ENCODE data around the gene UPF2. TPM values are rescaled to one million over a fixed set of nuclear protein-coding genes. Genes with fewer than 3 reads are reported as not detected.

UPF2 gene
- total RNA-seq, 2 experiments from 2014 or later, result 32.7 to 33.3 TPM

DNA sequence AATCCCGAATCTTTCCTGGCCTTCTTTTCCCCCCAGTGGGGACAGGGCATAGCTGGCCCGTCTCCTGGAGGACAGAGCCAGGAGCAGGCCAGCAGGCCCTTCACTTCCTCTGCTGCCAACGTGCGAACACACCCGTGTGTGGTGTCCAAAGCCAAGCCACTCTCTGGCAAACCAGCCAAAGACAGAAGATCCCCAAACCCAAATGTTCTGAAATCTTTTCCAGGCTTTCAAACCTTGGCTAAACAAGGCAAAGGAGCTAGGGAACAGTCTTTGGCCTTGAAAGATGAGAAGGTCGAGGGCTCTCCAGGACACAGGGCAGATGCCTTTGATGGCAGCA lies 156.5 kb downstream of the UPF2 start:
- Mint-ChIP-seq H3K36me3 (ENCODE audit: low read depth) (no peaks in the 10 kb centered on the region), H3K27me3 (ENCODE audit: low read depth) (no peaks in the 10 kb centered on the region), H3K27ac (no peak overlapping the region), H3K4me3 (no peak overlapping the region), H3K4me1 (ENCODE audit: low read depth) (peaks cover 6% of the 10 kb centered on the region), H3K9me3 (ENCODE audit: insufficient read depth) (no peaks in the 10 kb centered on the region)
- DNase-seq (no peak), ATAC-seq (no peak)
- ChIA-PET POLR2A (no interaction called here), CTCF (interaction anchor here (0.9 kb wide), 1 partner anchor 33 kb away, joined by 3 read pairs; no protein-coding TSS in a partner anchor)

- no peak overlapping the region for H3K4me3 Mint-ChIP-seq
- H3K9me3 Mint-ChIP-seq (ENCODE audit: insufficient read depth), result no peaks in the 10 kb centered on the region
- peaks cover 6% of the 10 kb centered on the region for H3K4me1 Mint-ChIP-seq (ENCODE audit: low read depth)
- DNase-seq (no peak), ATAC-seq (no peak)
- H3K36me3 Mint-ChIP-seq (ENCODE audit: low read depth), result no peaks in the 10 kb centered on the region
- H3K27ac Mint-ChIP-seq, result no peak overlapping the region
- ChIA-PET POLR2A (no interaction called here), CTCF (interaction anchor here (0.9 kb wide), 1 partner anchor 32 kb away, joined by 3 read pairs; no protein-coding TSS in a partner anchor)
- H3K27me3 Mint-ChIP-seq (ENCODE audit: low read depth), result no peaks in the 10 kb centered on the region
These were observed 157.0 kb downstream of the UPF2 start for GRCh38 chr10:11885437-11886137.

DNA sequence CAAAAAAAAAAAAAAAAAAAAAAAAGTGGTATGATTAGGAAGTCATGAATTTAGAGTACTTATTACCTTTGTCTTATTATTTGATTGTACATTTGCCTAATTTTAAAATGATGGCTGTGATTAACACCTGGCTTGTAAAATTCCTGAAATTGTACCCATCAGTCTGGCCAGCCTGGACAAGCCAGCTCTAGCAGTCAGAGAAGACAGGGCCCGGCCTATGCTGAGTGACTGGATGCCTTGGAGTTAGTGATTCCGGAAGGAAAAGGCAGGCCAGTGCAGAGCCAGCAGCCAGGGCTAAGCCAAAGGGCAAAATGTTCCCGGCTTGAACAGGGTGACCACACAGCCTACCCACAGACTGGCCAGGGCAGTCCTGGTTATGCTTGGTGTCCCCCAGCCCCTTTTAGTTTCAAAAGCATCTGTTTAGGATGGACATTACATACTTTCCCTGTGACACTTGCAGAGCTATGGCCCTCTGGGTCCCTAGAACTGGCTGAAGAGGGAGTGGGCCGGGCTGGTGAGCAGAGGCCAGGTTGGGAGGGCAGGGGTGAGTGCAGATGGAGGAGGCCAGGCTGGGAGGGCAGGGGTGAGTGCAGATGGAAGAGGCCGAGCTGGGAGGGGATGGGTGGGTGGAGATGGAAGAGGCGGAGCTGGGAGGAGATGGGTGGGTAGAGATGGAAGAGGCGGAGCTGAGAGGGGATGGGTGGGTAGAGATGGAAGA lies 157.7 kb downstream of the UPF2 start:
- ChIA-PET CTCF (no interaction called here), POLR2A (no interaction called here)
- Mint-ChIP-seq H3K27me3 (ENCODE audit: low read depth) (no peaks in the 10 kb centered on the region), H3K27ac (no peak overlapping the region), H3K4me1 (ENCODE audit: low read depth) (peaks cover 6% of the 10 kb centered on the region), H3K36me3 (ENCODE audit: low read depth) (no peaks in the 10 kb centered on the region), H3K4me3 (no peak overlapping the region), H3K9me3 (ENCODE audit: insufficient read depth) (no peaks in the 10 kb centered on the region)
- no peak for DNase-seq
- no peak for ATAC-seq

DNA sequence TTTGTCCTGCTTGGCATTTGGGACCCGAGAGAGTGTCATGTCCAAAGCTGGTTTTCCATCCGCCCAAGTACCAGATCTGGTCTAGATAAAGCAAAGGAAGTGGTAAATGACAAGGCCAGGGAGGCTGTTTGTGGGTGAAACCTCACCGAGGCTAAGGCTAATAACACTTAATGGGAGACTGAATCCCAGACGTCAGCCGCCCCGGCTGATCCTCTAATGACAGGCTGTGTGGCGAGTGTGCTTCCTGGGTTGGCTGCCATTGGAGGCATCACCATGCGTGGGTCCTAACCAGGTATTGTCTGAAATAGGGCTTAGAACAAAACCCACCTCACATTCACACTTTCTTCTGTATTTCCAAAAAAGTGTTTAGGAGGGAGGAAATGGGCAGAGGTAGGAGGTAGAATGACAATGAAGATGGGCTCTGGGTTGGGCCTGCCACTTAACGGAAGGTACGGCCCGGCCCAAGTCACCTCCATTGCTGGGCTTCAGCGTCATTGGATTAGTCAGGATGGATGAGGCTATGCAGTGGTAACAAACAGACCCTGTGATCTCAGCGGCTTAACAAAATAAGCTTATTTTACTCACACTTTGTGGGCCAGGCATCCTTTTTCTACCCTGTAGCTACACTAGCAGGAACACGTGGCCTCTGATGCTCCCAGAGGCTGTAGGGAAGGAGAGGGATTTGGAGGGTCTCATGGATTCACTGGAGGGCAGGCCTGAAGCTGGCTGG lies 159.8 kb downstream of the UPF2 start:
- Mint-ChIP-seq H3K36me3 (ENCODE audit: low read depth) (no peaks in the 10 kb centered on the region), H3K27me3 (ENCODE audit: low read depth) (no peaks in the 10 kb centered on the region), H3K4me3 (no peak overlapping the region), H3K9me3 (ENCODE audit: insufficient read depth) (no peaks in the 10 kb centered on the region), H3K4me1 (ENCODE audit: low read depth) (peaks cover 6% of the 10 kb centered on the region), H3K27ac (no peak overlapping the region)
- ChIA-PET POLR2A (interaction anchor here (1.5 kb wide), 1 partner anchor 15 kb away, joined by 6 read pairs; no protein-coding TSS in a partner anchor), CTCF (no interaction called here)
- DNase-seq (no peak), ATAC-seq (no peak)

GRCh38 chr10:11881477-11882417 lies 160.9 kb downstream of the UPF2 start:
- Mint-ChIP-seq H3K36me3 (ENCODE audit: low read depth) (no peaks in the 10 kb centered on the region), H3K4me3 (no peak overlapping the region), H3K4me1 (ENCODE audit: low read depth) (peaks cover 6% of the 10 kb centered on the region), H3K9me3 (ENCODE audit: insufficient read depth) (no peaks in the 10 kb centered on the region), H3K27me3 (ENCODE audit: low read depth) (no peaks in the 10 kb centered on the region), H3K27ac (no peak overlapping the region)
- no peak for DNase-seq
- ChIA-PET CTCF (interaction anchor here (0.6 kb wide), 1 partner anchor 128 kb away, joined by 3 read pairs; no protein-coding TSS in a partner anchor), POLR2A (interaction anchor here (1.5 kb wide), 1 partner anchor 14 kb away, joined by 6 read pairs; no protein-coding TSS in a partner anchor)
- ATAC-seq, result no peak

- CTCF ChIA-PET, result interaction anchor here (0.6 kb wide), 1 partner anchor 128 kb away, joined by 3 read pairs; no protein-coding TSS in a partner anchor
- H3K9me3 Mint-ChIP-seq (ENCODE audit: insufficient read depth), result no peaks in the 10 kb centered on the region
- no peak for ATAC-seq
- H3K27me3 Mint-ChIP-seq (ENCODE audit: low read depth), result no peaks in the 10 kb centered on the region
- no peak overlapping the region for H3K4me3 Mint-ChIP-seq
- POLR2A ChIA-PET, result interaction anchor here (1.5 kb wide), 1 partner anchor 13 kb away, joined by 6 read pairs; no protein-coding TSS in a partner anchor
- no peaks in the 10 kb centered on the region for H3K36me3 Mint-ChIP-seq (ENCODE audit: low read depth)
- no peak overlapping the region for H3K27ac Mint-ChIP-seq
- no peak for DNase-seq
- peaks cover 6% of the 10 kb centered on the region for H3K4me1 Mint-ChIP-seq (ENCODE audit: low read depth)
These were observed 161.6 kb downstream of the UPF2 start for GRCh38 chr10:11881030-11881476.

GRCh38 chr10:11880151-11881029 lies 162.2 kb downstream of the UPF2 start:
- no peak for ATAC-seq
- POLR2A ChIA-PET, result no interaction called here
- no peak overlapping the region for H3K4me3 Mint-ChIP-seq
- H3K27me3 Mint-ChIP-seq (ENCODE audit: low read depth), result no peaks in the 10 kb centered on the region
- CTCF ChIA-PET, result no interaction called here
- H3K9me3 Mint-ChIP-seq (ENCODE audit: insufficient read depth), result no peaks in the 10 kb centered on the region
- no peak for DNase-seq
- H3K27ac Mint-ChIP-seq, result no peak overlapping the region
- no peaks in the 10 kb centered on the region for H3K36me3 Mint-ChIP-seq (ENCODE audit: low read depth)
- H3K4me1 Mint-ChIP-seq (ENCODE audit: low read depth), result peaks cover 6% of the 10 kb centered on the region

- no peaks in the 10 kb centered on the region for H3K9me3 Mint-ChIP-seq (ENCODE audit: insufficient read depth)
- H3K36me3 Mint-ChIP-seq (ENCODE audit: low read depth), result no peaks in the 10 kb centered on the region
- DNase-seq (no peak), ATAC-seq (no peak)
- H3K27ac Mint-ChIP-seq, result no peak overlapping the region
- no peaks in the 10 kb centered on the region for H3K27me3 Mint-ChIP-seq (ENCODE audit: low read depth)
- peaks cover 13% of the 10 kb centered on the region for H3K4me1 Mint-ChIP-seq (ENCODE audit: low read depth)
- POLR2A ChIA-PET, result no interaction called here
- CTCF ChIA-PET, result no interaction called here
- no peak overlapping the region for H3K4me3 Mint-ChIP-seq
These were observed 163.1 kb downstream of the UPF2 start for GRCh38 chr10:11879387-11880094.

GRCh38 chr10:11878776-11879175 lies 163.8 kb downstream of the UPF2 start:
- DNase-seq (no peak), ATAC-seq (no peak)
- H3K27me3 Mint-ChIP-seq (ENCODE audit: low read depth), result no peaks in the 10 kb centered on the region
- ChIA-PET POLR2A (no interaction called here), CTCF (interaction anchor here (1.0 kb wide), 1 partner anchor 29 kb away, joined by 3 read pairs; no protein-coding TSS in a partner anchor)
- H3K9me3 Mint-ChIP-seq (ENCODE audit: insufficient read depth), result no peaks in the 10 kb centered on the region
- peaks cover 18% of the 10 kb centered on the region for H3K4me1 Mint-ChIP-seq (ENCODE audit: low read depth)
- H3K27ac Mint-ChIP-seq, result no peak overlapping the region
- no peaks in the 10 kb centered on the region for H3K36me3 Mint-ChIP-seq (ENCODE audit: low read depth)
- H3K4me3 Mint-ChIP-seq, result no peak overlapping the region

DNA sequence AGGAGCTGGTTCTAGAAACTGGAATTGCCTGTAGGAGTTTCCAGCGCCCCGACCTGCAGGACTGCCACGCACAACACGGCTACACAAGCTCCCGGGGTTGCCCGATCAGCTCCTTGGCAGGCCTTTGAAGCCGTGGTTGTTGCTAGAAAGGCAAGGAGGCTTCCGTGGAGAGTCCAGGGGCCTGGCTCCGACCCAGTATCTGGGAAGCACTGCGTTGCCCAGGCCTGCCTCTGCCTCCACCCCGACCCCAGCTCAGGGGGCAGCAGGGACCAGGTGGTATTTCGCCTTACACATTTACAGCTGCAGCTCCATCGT lies 165.1 kb downstream of the UPF2 start:
- no peaks in the 10 kb centered on the region for H3K36me3 Mint-ChIP-seq (ENCODE audit: low read depth)
- DNase-seq (no peak), ATAC-seq (no peak)
- POLR2A ChIA-PET, result no interaction called here
- no peak overlapping the region for H3K27ac Mint-ChIP-seq
- H3K4me3 Mint-ChIP-seq, result no peak overlapping the region
- H3K27me3 Mint-ChIP-seq (ENCODE audit: low read depth), result peaks cover 6% of the 10 kb centered on the region
- peaks cover 15% of the 10 kb centered on the region for H3K4me1 Mint-ChIP-seq (ENCODE audit: low read depth)
- CTCF ChIA-PET, result interaction anchor here (0.9 kb wide), 1 partner anchor 15 kb away, joined by 3 read pairs; no protein-coding TSS in a partner anchor
- H3K9me3 Mint-ChIP-seq (ENCODE audit: insufficient read depth), result no peaks in the 10 kb centered on the region

Measured in activated CD8-positive, alpha-beta T cell treated with anti-CD3 and anti-CD28 coated beads, Interleukin-2, amount 10 ng/mL, durations not matched to agents 7 days and 5 days (primary cell).